Measurements from ENCODE around the gene SHB. TPM values are rescaled to one million over a fixed set of nuclear protein-coding genes. Genes with fewer than 3 reads are reported as not detected.
A peak's percentile ranks its signal among the peaks of the same experiment; 100 is the strongest.
"Not testable (repeated sequence)": the region's sequence is repeated elsewhere in the genome, so short reads cannot be mapped to it uniquely, and the experiment has no call there.

The SHB gene
- total RNA-seq, 1 donor from 2014 or later = 39.0 TPM

GRCh38 chr9:37908283-37908682 lies 160.7 kb downstream of the SHB start:
- DNase-seq (ENCODE audit: low spot score) = no peak
- intact Hi-C loops (cut with DNase I) = loop anchor here (10.0 kb wide), 1 partner anchor 423 kb away; the partner anchor contains the start of gene POLR1E

GRCh38 chr9:37906312-37907239 lies 162.5 kb downstream of the SHB start:
- intact Hi-C loops (cut with DNase I) = loop anchor here (10.0 kb wide), 1 partner anchor 422 kb away; the partner anchor contains the start of gene POLR1E

GRCh38 chr9:37905776-37906175 lies 163.3 kb downstream of the SHB start:
- intact Hi-C loops (cut with DNase I) = loop anchor here (10.0 kb wide), 1 partner anchor 421 kb away; the partner anchor contains the start of gene POLR1E
- no peak for DNase-seq (ENCODE audit: low spot score)

More at GRCh38 chr9:37906312-37907239, 162.5 kb downstream of the SHB start:
- DNase-seq (ENCODE audit: low spot score) = no peak

GRCh38 chr9:37905131-37905505 lies 163.9 kb downstream of the SHB start:
- intact Hi-C loops (cut with DNase I) = loop anchor here (10.0 kb wide), 1 partner anchor 420 kb away; the partner anchor contains the start of gene POLR1E

GRCh38 chr9:37904445-37905130 lies 164.4 kb downstream of the SHB start:
- DNase-seq (ENCODE audit: low spot score) = no peak
- intact Hi-C loops (cut with DNase I) = loop anchor here (10.0 kb wide), 1 partner anchor 420 kb away; the partner anchor contains the start of gene POLR1E

More at GRCh38 chr9:37905131-37905505, 163.9 kb downstream of the SHB start:
- DNase-seq (ENCODE audit: low spot score) = no peak

GRCh38 chr9:37903647-37904444 lies 165.2 kb downstream of the SHB start, which contains the start of gene SLC25A51:
SLC25A51 (minus strand) TSS chr9:37904127; CDS start chr9:37888550, 15,577 bp downstream.
- peak; percentile 96 for DNase-seq (ENCODE audit: low spot score)
- intact Hi-C loops (cut with DNase I) = loop anchor here (10.0 kb wide), 1 partner anchor 419 kb away; the partner anchor contains the start of gene POLR1E

- intact Hi-C loops (cut with DNase I) = loop anchor here (10.0 kb wide), 1 partner anchor 418 kb away; the partner anchor contains the start of gene POLR1E
- DNase-seq (ENCODE audit: low spot score) = no peak
Measured at GRCh38 chr9:37902796-37903646, 166.0 kb downstream of the SHB start.

- intact Hi-C loops (cut with DNase I) = loop anchor here (10.0 kb wide), 1 partner anchor 417 kb away; the partner anchor contains the start of gene POLR1E
- no peak for DNase-seq (ENCODE audit: low spot score)
Measured at GRCh38 chr9:37902131-37902530, 166.9 kb downstream of the SHB start.

- no peak for DNase-seq (ENCODE audit: low spot score)
- intact Hi-C loops (cut with DNase I) = no loop called here
Measured at GRCh38 chr9:37899041-37899440, 170.0 kb downstream of the SHB start.

- no peak for DNase-seq (ENCODE audit: low spot score)
- intact Hi-C loops (cut with DNase I) = no loop called here
Measured at GRCh38 chr9:37897665-37898064, 171.4 kb downstream of the SHB start.

GRCh38 chr9:37892063-37892462 lies 177.0 kb downstream of the SHB start:
- intact Hi-C loops (cut with DNase I) = no loop called here
- no peak for DNase-seq (ENCODE audit: low spot score)

- intact Hi-C loops (cut with DNase I); DNase-seq (ENCODE audit: low spot score): not testable (repeated sequence)
Measured at GRCh38 chr9:37891042-37891441, 178.0 kb downstream of the SHB start.

GRCh38 chr9:37889536-37889935 lies 179.5 kb downstream of the SHB start:
- DNase-seq (ENCODE audit: low spot score) = no peak
- intact Hi-C loops (cut with DNase I) = no loop called here

- intact Hi-C loops (cut with DNase I); DNase-seq (ENCODE audit: low spot score): not testable (repeated sequence)
Measured at GRCh38 chr9:37887977-37888583, 180.9 kb downstream of the SHB start.

- DNase-seq (ENCODE audit: low spot score) = no peak
- intact Hi-C loops (cut with DNase I) = no loop called here
Measured at GRCh38 chr9:37880916-37881479, 188.0 kb downstream of the SHB start.

- DNase-seq (ENCODE audit: low spot score) = no peak
- intact Hi-C loops (cut with DNase I) = no loop called here
Measured at GRCh38 chr9:37876376-37876775, 192.7 kb downstream of the SHB start.

- intact Hi-C loops (cut with DNase I) = no loop called here
- no peak for DNase-seq (ENCODE audit: low spot score)
Measured at GRCh38 chr9:37873955-37874354, 195.1 kb downstream of the SHB start.
